ENCODE results near the gene CCDC39. TPM values are rescaled to one million over a fixed set of nuclear protein-coding genes. Genes with fewer than 3 reads are reported as not detected.

CCDC39 gene
- total RNA-seq, 1 experiment from 2014 or later: 0.05 TPM

Small RNAs within 50 kb of the gene (small RNA-seq; reads per million reads assigned to genes)
- gene AC068298.1: not detected
- gene RNU6-486P: not detected

Other genes with a start within 250 kb of the CCDC39 start
- 31.2 and 56.6 TPM in 2 replicates for gene TTC14, start 77.3 kb downstream of the CCDC39 start, total RNA-seq (2014; rRNA removed; shearing (Covaris generic))
- gene FXR1, start 233.2 kb upstream of the CCDC39 start, total RNA-seq (2014; rRNA removed; shearing (Covaris generic)): 162 and 168 TPM in 2 replicates